HG03196 (cell line): ENCODE results near the gene KLRC2.
"Not testable (repeated sequence)": the region's sequence is repeated elsewhere in the genome, so short reads cannot be mapped to it uniquely, and the experiment has no call there.

Source experiments
- ATAC-seq: cut with Tn5 transposase; IDR thresholded peaks from one replicate; pipeline ENCODE4 v1.9.1; 2021; ENCODE audit not compliant: unreplicated experiment

Gene KLRC2

GRCh38 chr12:10406725-10407124 lies 29.1 kb downstream of the KLRC2 start:
- ATAC-seq: no peak

DNA sequence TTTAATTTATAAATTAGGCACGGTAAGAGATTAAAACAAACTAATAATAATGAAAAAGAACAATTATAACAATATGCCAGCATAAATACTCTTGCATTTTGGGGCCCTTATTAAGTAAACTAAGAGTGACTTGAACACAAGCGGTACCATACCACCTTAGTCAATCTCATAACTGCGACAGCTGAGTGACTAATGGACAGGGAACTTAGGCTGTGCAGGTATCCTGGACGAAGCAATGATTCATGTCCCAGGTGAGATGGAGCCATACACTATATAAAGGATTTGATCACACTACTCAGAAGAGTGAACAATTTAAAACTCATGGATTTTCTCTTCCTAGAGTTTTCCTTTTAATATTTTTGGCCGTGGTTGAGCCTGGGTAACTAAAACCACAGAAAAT lies 30.5 kb downstream of the KLRC2 start:
- ATAC-seq: no peak

GRCh38 chr12:10404798-10405197 lies 31.0 kb downstream of the KLRC2 start:
- ATAC-seq: no peak

GRCh38 chr12:10400829-10401228 lies 35.0 kb downstream of the KLRC2 start:
- no peak for ATAC-seq

DNA sequence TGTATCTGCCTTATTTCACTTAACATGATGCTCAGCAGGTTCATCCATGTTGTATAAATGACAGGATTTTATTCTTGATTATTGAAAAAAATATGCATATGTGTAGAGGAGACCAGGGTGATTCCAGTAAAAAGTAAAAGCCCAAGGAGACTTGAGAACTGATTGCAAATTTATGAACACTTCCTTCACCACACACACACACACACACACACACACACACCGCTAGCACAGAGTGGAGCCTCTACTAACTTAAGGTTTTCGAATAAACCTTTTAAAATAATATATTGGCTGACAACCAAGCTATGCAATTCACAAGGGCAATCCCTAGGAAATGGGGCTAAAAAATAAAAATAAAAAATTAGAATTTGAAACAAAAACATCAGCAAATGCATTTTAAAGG lies 37.6 kb downstream of the KLRC2 start:
- no peak for ATAC-seq

- no peak for ATAC-seq
Observed at GRCh38 chr12:10397296-10397695, 38.5 kb downstream of the KLRC2 start.

GRCh38 chr12:10396176-10396575 lies 39.6 kb downstream of the KLRC2 start:
- ATAC-seq: not testable (repeated sequence)

GRCh38 chr12:10395390-10395998 lies 40.3 kb downstream of the KLRC2 start:
- peak; percentile 53 for ATAC-seq

DNA sequence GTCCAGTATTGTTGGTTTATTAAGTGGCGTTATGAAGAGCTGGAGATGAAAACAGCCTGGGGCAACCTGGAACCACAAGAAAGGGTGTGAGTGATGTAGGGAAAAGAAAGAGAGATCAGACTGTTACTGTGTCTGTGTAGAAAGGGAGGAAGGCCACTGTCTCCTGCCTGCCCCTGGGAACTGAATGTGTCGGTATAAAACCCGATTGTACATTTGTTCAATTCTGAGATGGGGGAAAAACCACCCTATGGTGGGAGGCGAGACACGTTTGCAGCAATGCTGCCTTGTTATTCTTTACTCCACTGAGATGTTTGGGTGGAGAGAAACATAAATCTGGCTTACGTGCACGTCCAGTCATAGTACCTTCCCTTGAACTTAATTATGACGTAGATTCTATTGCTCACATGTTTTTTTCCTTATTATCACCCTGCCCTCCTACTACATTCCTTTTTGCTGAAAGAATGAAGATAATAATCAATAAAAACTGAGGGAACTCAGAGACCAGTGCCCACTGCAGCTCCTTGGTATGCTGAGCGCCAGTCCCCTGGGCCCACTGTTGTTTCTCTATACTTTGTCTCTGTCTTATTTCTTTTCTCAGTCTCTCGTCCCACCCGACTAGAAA lies 41.2 kb downstream of the KLRC2 start:
- not testable (repeated sequence) for ATAC-seq

DNA sequence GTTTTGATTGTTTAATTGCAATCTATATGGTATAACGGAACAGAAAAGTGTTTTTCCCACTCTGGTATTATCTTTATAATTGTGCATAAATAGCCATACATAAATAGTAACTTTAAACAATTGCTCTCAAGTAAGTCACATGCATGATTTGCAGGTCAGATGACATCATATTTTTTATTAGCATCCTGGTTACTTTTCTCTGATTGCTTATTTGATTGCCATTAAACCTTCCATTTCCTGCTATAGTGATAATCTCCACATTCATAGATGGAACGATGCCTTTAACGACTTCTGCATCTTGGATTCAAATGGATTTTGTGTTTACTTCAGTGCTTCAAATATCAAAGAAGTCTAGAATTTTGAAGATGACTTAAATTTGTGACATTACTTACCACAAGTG lies 42.5 kb downstream of the KLRC2 start:
- no peak for ATAC-seq

DNA sequence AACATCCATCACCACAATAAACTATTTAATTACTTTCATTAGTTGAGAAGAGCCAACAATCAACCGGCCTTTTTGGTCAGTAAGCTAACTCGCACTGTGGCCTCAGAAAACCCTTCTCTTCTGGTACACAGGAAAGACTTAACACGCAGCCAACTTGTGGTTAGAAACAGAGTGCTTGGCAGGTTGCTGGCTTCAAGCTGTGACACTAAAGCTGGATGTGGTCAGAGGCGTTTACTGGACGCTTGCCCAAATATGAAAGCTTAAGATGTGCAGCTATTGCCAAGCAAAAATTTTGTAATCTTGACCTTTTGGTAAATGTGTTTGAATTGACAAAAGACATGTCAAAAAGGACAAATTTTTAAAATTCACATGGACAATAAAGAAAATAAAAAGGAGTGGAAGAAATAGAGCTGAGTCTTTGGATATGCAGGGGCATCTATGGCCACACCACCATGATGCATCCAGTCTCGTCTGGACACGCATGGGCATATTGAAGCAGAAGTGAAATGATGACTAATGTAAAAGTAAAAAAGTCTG lies 43.3 kb downstream of the KLRC2 start:
- peak; percentile 63 for ATAC-seq

DNA sequence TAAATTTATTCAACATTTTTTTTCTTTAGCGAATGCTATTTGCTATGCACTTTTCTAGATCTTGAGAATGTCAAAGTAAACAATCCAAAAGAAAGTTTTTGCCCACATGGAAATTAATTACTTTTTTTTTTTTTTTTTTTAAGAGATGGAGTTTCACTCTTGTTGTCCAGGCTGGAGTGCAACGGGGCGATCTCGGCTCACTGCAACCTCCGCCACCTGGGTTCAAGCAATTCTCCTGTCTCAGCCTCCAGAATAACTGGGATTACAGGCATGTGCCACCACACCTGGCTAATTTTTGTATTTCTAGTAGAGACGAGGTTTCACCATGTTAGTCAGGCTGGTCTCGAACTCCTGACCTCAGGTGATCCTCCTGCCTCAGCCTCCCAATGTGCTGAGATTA lies 44.8 kb downstream of the KLRC2 start:
- ATAC-seq: not testable (repeated sequence)

DNA sequence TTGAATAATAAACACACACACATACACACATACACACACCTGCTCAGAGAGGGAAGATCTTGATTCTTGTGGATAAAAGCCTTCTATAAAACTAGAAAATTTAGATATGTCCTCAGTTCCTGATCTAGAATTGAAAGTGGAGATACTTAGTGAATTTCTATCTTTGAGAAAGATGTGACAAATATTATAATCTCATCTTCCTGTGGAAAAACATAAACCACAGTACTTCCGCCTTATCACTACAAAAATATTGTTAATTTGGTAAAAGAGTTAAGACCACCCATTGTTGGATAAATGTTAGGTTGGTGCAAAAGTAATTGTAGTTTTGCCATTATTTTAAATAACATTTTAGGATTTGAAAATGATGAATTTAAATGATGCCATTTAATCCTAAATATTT lies 45.9 kb downstream of the KLRC2 start, which contains the start of gene KLRK1:
TSS of gene KLRK1 (minus strand) at position 138 of the 400 bp plus-strand sequence. CDS start 1,231 bp downstream, outside the sequence.
- ATAC-seq: no peak

DNA sequence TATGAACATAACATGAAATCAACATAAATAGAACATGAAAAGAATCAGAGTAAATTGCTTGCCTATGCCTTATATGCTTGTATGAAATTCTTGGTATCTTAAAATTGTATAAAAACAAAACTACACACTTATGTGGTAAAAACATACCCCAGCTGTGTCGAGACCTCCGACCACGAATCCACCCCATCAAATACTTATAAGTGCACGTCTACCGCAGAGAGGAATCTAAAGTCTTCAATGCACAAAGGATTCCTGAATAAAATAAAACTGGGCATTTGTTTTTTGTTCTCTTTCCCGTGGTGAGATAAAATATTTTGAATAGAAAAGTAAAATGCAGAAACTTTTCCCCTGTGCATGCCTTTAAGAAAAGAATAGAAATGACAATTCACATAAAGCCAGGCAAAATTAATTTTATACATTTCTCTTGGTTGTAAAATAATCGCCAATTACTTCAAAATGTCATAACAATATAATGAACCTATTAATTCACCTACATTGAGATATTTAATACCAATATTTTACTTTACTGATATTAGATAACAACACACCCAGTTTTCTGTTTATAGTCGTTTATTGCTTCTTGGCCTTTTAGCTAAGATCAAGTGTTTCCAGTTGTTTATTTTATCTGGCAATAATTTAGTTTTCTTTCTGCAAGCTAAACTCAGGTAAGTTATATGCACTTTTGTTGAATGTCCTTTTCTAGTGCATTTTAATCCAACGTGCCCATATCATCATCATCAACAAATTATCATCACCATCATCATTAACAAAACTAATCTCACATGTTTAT lies 47.0 kb downstream of the KLRC2 start:
- no peak for ATAC-seq

DNA sequence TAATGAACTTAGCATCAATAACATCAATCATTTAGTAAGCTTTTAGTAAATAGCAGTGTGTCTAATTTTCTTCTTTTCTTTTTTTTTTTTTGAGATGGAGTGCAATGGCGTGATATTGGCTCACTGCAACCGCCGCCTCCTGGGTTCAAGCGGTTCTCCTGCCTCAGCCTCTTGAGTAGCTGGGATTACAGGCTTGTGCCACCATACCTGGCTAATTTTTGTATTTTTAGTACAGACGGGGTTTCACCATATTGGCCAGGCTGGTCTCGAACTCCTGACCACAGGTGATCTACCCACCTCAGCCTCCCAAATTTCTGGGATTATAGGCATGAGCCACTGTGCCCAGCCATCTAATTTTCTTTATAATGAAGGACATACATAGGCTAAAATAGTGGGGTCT lies 48.3 kb downstream of the KLRC2 start:
- ATAC-seq: not testable (repeated sequence)

GRCh38 chr12:10386857-10387256 lies 49.0 kb downstream of the KLRC2 start:
- no peak for ATAC-seq

- ATAC-seq: no peak
Observed at GRCh38 chr12:10385166-10385613, 50.6 kb downstream of the KLRC2 start.

DNA sequence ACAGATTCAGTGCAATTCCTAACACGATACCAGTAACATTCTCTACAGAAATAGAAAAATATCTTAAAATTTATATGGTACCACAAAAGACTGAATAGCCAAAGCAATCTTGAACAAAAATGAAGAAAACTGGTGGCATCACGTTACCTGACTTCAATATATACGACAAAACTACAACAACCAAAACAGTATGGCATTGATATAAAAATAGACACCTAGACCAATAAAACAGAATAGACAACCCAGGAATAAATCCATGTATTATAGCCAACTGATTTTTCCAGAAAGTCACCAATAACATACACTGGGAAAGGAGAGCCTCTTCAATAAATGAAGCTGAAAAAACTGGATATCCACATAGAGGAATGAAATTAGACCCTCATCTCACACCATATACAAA lies 51.6 kb downstream of the KLRC2 start:
- ATAC-seq: no peak

DNA sequence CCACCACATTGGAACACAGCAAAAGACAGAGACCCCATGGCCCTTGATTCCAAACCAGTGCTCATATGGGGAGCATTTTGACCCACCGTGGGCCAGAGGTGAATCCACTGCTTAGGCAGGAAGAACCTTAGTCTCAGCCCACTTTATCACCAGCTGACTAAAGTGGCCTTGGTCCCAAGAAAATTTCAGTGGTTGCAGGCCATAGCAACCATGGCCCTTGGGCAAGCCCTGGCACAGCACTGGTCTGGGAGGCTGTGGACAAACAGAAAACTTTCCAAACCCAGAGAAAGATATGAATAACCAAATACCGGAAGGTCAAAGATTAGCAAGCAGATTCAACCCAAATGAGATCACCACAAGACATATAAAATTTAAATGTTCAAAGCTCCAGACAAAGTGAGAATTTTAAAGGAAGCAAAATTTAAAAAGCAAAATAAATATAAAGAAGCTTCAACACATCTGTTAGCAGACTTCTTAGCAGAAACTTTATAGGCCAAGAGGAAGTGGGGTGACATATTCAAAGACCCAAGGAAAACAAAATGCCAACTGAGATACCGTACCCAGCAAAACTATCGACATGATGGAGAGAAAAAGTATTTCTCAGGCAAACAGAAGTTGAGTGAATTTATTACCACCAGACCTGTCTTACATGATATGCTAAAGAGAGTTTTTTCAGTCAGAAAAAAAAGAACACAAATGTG lies 53.7 kb downstream of the KLRC2 start:
- no peak for ATAC-seq
